ENCODE measurements around the gene CNKSR2.
"Not testable (repeated sequence)": the region's sequence is repeated elsewhere in the genome, so short reads cannot be mapped to it uniquely, and the experiment has no call there.

CNKSR2 gene

GRCh38 chrX:21503593-21503992 is 129.4 kb downstream of the CNKSR2 start:
- DNase-seq (ENCODE audit: low read depth) = no peak
- H3K4me3 ChIP-seq (ENCODE audit: control insufficient read depth, low read depth, low read length) = no peak overlapping the region
- no peak for TF ChIP-seq CTCF (IDR thresholded peaks at IDR 0.05; ENCODE audit: control insufficient read depth, insufficient read depth, low read depth, low read length, missing control alignments)

- no peak for TF ChIP-seq CTCF (IDR thresholded peaks at IDR 0.05; ENCODE audit: control insufficient read depth, insufficient read depth, low read depth, low read length, missing control alignments)
- no peak for DNase-seq (ENCODE audit: low read depth)
Measured at GRCh38 chrX:21509912-21510311, 135.7 kb downstream of the CNKSR2 start.

DNA sequence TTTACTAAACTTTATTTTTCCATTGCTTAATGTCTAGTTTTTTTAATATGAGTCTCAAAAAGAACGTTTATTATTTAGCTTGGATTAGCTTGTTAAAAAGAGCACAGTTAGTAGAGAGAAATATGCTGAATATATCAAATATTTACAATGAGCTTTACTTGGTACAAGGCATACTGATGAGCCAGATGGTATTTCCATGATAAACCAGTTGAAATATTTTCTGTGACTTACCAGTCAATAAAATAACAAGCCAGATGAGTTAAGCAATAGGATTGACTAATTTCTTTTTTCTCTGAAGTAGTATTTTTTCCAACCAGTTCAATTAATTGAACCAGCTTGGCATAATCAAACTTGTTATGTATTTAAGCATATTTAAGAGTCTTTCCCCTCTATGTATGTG is 149.8 kb downstream of the CNKSR2 start:
- no peak for TF ChIP-seq CTCF (IDR thresholded peaks at IDR 0.05; ENCODE audit: control insufficient read depth, insufficient read depth, low read depth, low read length, missing control alignments)
- H3K4me3 ChIP-seq (ENCODE audit: control insufficient read depth, low read depth, low read length) = no peak overlapping the region
- DNase-seq (ENCODE audit: low read depth) = no peak

More at GRCh38 chrX:21509912-21510311, 135.7 kb downstream of the CNKSR2 start:
- no peak overlapping the region for H3K4me3 ChIP-seq (ENCODE audit: control insufficient read depth, low read depth, low read length)

DNA sequence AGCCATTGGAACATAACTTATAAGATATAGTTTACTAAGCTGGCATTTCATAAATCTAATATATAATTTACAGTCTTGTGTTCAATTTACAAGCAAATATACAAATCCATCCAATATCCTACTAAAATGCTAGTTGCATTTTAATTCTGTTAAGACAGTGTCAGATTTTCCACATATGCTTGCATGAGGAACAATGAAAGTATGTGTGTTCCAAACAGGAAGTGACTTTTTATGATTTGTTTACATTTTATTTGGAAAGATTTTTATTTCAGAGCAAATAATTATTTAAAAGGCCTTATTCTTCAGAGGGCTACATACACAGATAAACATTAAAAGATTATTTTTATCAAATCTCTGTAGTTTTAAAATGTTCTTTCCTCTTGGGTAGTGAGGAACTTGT is 153.9 kb downstream of the CNKSR2 start:
- no peak for TF ChIP-seq CTCF (IDR thresholded peaks at IDR 0.05; ENCODE audit: control insufficient read depth, insufficient read depth, low read depth, low read length, missing control alignments)
- no peak for DNase-seq (ENCODE audit: low read depth)
- no peak overlapping the region for H3K4me3 ChIP-seq (ENCODE audit: control insufficient read depth, low read depth, low read length)

DNA sequence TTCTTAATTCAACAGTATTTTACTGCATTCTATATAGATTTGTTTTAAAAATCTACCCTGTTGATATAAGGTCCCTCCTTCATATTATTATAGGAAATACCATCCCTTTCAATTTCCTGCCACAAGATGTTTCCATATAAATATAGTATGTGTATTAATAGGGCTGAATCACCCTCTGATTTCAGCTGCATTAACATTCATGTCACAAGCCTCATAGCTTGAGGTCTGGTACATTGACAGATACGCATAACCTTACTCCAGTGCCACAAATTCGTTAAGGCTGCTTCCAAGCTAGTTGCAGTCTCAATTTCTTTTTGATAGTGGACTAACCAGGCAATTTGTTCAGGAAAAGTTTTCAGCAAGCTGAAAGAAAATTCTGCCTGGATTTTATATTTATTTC is 155.6 kb downstream of the CNKSR2 start:
- no peak for DNase-seq (ENCODE audit: low read depth)
- no peak for TF ChIP-seq CTCF (IDR thresholded peaks at IDR 0.05; ENCODE audit: control insufficient read depth, insufficient read depth, low read depth, low read length, missing control alignments)
- H3K4me3 ChIP-seq (ENCODE audit: control insufficient read depth, low read depth, low read length) = no peak overlapping the region

DNA sequence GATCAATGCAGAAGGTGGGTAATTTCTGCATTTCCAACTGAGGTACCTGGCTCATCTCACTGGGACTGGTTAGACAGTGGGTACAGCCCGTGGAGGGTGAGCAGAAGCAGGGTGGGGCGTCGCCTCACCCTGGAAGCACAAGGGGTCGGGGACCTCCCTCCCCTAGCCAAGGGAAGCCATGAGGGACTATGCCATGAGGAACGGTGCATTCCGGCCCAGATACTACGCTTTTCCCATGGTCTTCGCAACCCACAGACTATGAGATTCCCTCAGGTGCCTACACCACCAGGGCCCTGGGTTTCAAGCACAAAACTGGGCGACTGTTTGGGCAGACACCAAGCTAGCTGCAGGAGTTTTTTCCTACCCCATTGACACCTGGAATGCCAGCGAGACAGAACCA is 170.4 kb downstream of the CNKSR2 start:
- DNase-seq (ENCODE audit: low read depth); H3K4me3 ChIP-seq (ENCODE audit: control insufficient read depth, low read depth, low read length): not testable (repeated sequence)

DNA sequence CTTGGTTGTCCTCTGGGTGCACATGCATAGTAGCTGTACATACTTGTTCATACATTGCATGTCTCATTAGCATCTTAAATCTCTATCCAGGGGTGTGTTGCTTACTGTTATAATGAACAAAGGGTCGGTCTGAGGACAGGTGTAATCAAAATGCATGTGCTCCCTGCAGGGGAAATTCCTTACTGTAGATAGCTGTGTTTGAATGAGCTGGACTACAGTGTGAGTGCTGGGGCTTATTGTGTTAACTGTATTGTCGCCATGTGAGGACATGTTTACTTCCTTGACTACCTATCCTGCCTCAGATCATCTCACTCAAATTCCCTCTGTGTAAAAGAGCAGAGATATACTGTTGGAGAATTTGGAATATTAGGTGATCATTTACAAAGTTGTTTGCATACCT is 185.2 kb downstream of the CNKSR2 start:
- no peak for TF ChIP-seq CTCF (IDR thresholded peaks at IDR 0.05; ENCODE audit: control insufficient read depth, insufficient read depth, low read depth, low read length, missing control alignments)
- no peak overlapping the region for H3K4me3 ChIP-seq (ENCODE audit: control insufficient read depth, low read depth, low read length)
- no peak for DNase-seq (ENCODE audit: low read depth)
